Measurements from ENCODE around the gene UBE4B. TPM values are rescaled to one million over a fixed set of nuclear protein-coding genes. Genes with fewer than 3 reads are reported as not detected.

UBE4B gene
- total and polyA plus RNA-seq, 2 of the 4 experiments (the other 2 are of a cell fraction) = 26.5 to 39.3 TPM

GRCh38 chr1:10104834-10105233 is 72.1 kb downstream of the UBE4B start:
- H2AFZ ChIP-seq (replicated peaks; ENCODE audit: low read length, poor library complexity) = no peak overlapping the region
- ATAC-seq (ENCODE audit: low read depth) (no peak), DNase-seq (no peak)
- H3K79me1 ChIP-seq (ENCODE audit: low read depth in 1 of 2, low read length in 2 of 2) = peaks cover 9 to 25% of the 10 kb centered on the region in 2 experiments
- dilution Hi-C loops (cut with HindIII; ENCODE audit: low sequenced_read_pairs, unreplicated experiment) (no loop called here), in situ Hi-C loops (cut with MboI; ENCODE audit: low sequenced_read_pairs) (no loop called here), intact Hi-C loops (cut with micrococcal nuclease) (no loop called here)
- H2AK5ac ChIP-seq (ENCODE audit: low read depth, low read length) = no peak overlapping the region
- TF ChIP-seq SMC3 (IDR thresholded peaks at IDR 0.05; ENCODE audit: low read depth, low read length) (no peak), MXI1 (IDR thresholded peaks at IDR 0.05; ENCODE audit: borderline replicate concordance, low read depth, low read length) (no peak), RFX5 (IDR thresholded peaks at IDR 0.05; ENCODE audit: low read depth, low read length) (no peak), RAD21 (IDR thresholded peaks at IDR 0.05; ENCODE audit: low read length) (no peak), POLR2A (IDR thresholded peaks at IDR 0.05; ENCODE audit: low read depth, low read length) (no peak), FOS (IDR thresholded peaks at IDR 0.05; ENCODE audit: low read depth, low read length) (no peak), CHD1 (IDR thresholded peaks at IDR 0.05; ENCODE audit: low read depth, low read length) (no peak), NFE2L2 (IDR thresholded peaks at IDR 0.05; ENCODE audit: low read depth, low read length) (no peak), RCOR1 (IDR thresholded peaks at IDR 0.05; ENCODE audit: insufficient replicate concordance, low read length) (no peak), MAFK (IDR thresholded peaks at IDR 0.05; ENCODE audit: low read depth, low read length) (no peak)
- TF ChIP-seq, protein P1, sequence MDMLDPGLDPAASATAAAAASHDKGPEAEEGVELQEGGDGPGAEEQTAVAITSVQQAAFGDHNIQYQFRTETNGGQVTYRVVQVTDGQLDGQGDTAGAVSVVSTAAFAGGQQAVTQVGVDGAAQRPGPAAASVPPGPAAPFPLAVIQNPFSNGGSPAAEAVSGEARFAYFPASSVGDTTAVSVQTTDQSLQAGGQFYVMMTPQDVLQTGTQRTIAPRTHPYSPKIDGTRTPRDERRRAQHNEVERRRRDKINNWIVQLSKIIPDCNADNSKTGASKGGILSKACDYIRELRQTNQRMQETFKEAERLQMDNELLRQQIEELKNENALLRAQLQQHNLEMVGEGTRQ (IDR thresholded peaks at IDR 0.05; ENCODE audit: low read depth, low read length) = no peak
- TF ChIP-seq, protein P2, sequence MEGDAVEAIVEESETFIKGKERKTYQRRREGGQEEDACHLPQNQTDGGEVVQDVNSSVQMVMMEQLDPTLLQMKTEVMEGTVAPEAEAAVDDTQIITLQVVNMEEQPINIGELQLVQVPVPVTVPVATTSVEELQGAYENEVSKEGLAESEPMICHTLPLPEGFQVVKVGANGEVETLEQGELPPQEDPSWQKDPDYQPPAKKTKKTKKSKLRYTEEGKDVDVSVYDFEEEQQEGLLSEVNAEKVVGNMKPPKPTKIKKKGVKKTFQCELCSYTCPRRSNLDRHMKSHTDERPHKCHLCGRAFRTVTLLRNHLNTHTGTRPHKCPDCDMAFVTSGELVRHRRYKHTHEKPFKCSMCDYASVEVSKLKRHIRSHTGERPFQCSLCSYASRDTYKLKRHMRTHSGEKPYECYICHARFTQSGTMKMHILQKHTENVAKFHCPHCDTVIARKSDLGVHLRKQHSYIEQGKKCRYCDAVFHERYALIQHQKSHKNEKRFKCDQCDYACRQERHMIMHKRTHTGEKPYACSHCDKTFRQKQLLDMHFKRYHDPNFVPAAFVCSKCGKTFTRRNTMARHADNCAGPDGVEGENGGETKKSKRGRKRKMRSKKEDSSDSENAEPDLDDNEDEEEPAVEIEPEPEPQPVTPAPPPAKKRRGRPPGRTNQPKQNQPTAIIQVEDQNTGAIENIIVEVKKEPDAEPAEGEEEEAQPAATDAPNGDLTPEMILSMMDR (conservative IDR thresholded peaks at IDR 0.05; ENCODE audit: low read depth, low read length) = no peak
- H3K4me1 ChIP-seq (ENCODE audit: control insufficient read depth, insufficient read depth, low read length) = peaks cover 5% of the 10 kb centered on the region
- no peak overlapping the region for H2BK20ac ChIP-seq (ENCODE audit: low read depth, low read length)
- H3K4me2 ChIP-seq (ENCODE audit: low read depth, low read length) = no peak overlapping the region
- no peak overlapping the region for H3K23ac ChIP-seq (ENCODE audit: low read depth, low read length)
- H3K18ac ChIP-seq (ENCODE audit: low read depth, low read length) = no peak overlapping the region
- H3K27me3 ChIP-seq (ENCODE audit: control insufficient read depth, insufficient read depth, low read length) = no peaks in the 10 kb centered on the region
- peaks cover 18% of the 10 kb centered on the region for H3K9me1 ChIP-seq (ENCODE audit: insufficient read depth, low read length)
- ChIA-PET CTCF (no interaction called here), POLR2A (ENCODE audit: unreplicated experiment) (no interaction called here)
- H3K14ac ChIP-seq (replicated peaks; ENCODE audit: low read depth, low read length) = no peak overlapping the region
- H3K4ac ChIP-seq (ENCODE audit: low read depth, low read length) = no peak overlapping the region
- H2AK9ac ChIP-seq (replicated peaks; ENCODE audit: low read depth, low read length, poor library complexity) = no peak overlapping the region
- no TSS peak for BruUV-seq (replicated peaks)
- peaks cover 28% of the 10 kb centered on the region for H3K36me3 ChIP-seq (ENCODE audit: control insufficient read depth, insufficient read depth, low read length)
- no peak overlapping the region for H3K9ac ChIP-seq (ENCODE audit: low read depth, low read length)
- H3K27ac ChIP-seq (ENCODE audit: insufficient read depth, low read length) = no peak overlapping the region
- no peak overlapping the region for H4K91ac ChIP-seq (ENCODE audit: insufficient read depth, low read depth, low read length)
- no peak overlapping the region for H4K5ac ChIP-seq (ENCODE audit: low read depth, low read length)
- H2BK5ac ChIP-seq (ENCODE audit: low read depth, low read length, poor library complexity, severe bottlenecking) = no peak overlapping the region
- no peak overlapping the region for H2BK15ac ChIP-seq (ENCODE audit: low read depth, low read length)
- H3K4me3 ChIP-seq (ENCODE audit: insufficient read depth, low read depth, low read length) = no peak overlapping the region
- H3K9me3 ChIP-seq (ENCODE audit: control insufficient read depth, insufficient read depth, low read length) = no peaks in the 10 kb centered on the region
- WGBS, 2 experiments (ENCODE audit: extremely low coverage in 2 of 2, insufficient read length in 1 of 2) = no CpG with 5 or more reads among the region's 1 CpG
- no peak overlapping the region for H2BK120ac ChIP-seq (ENCODE audit: low read depth, low read length)
- peaks cover 21% of the 10 kb centered on the region for H4K20me1 ChIP-seq (ENCODE audit: insufficient read depth, low read length)
- H4K8ac ChIP-seq (ENCODE audit: low read depth in 2 of 2, low read length in 2 of 2) = no peak overlapping the region
- H3K56ac ChIP-seq (ENCODE audit: extremely low read depth, insufficient read depth, low read length) = no peak overlapping the region
